ENCODE measurements around the gene TMEM143. TPM values are rescaled to one million over a fixed set of nuclear protein-coding genes. Genes with fewer than 3 reads are reported as not detected.

Gene TMEM143
- total and polyA plus RNA-seq, 3 donors from 2014 or later = 5.0 to 22.9 (median 14.1) TPM

DNA sequence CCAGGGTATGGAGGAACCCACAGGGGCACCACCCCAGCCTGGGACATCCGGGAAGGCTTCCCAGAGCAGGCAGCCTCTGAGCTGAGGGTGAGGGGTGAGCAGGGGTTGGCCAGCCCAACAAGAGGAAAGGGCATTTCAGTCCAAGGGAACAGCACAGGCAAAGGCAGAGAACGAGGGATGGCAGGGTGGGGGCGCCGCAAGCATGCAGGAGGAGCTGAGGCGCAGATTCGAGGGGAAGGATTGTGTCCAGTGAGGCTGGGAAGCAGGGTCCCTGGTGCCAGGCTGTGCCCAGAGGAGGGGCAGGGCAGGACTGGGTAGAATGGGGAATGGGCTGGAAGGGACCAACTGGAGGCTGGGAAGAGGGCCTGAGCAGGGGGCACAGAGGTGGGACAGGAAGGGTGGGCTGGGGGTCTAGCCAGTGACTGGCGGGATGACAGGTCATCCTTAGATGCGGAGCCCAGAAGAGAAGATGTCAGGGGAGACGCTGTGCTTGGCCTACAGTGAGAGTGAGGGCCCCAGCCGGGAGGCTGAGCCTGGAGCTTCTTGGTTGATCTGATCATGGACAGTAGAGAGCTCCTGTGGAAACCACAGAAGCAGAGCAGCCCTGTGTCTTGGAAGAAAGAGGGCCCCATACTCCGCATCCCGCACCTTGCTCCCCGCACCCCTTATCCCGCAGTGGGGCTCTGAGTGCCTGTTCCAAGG lies 24.8 kb downstream of the TMEM143 start:
- Histone ChIP-seq H3K9me3 (no peaks in the 10 kb centered on the region), H3K4me1 (no peaks in the 10 kb centered on the region), H3K4me3 (no peak overlapping the region), H3K27me3 (no peaks in the 10 kb centered on the region), H3K36me3 (ENCODE audit: low read depth, missing control alignments) (no peaks in the 10 kb centered on the region), H3K27ac (no peak overlapping the region)
- intact Hi-C loops (cut with DNase I; ENCODE audit: low total_unique reads) = no loop called here
- DNase-seq = no peak
- WGBS, 2 donors = 93% methylated on average over 12 to 14 of the region's 14 CpGs
- TF ChIP-seq, protein P1, sequence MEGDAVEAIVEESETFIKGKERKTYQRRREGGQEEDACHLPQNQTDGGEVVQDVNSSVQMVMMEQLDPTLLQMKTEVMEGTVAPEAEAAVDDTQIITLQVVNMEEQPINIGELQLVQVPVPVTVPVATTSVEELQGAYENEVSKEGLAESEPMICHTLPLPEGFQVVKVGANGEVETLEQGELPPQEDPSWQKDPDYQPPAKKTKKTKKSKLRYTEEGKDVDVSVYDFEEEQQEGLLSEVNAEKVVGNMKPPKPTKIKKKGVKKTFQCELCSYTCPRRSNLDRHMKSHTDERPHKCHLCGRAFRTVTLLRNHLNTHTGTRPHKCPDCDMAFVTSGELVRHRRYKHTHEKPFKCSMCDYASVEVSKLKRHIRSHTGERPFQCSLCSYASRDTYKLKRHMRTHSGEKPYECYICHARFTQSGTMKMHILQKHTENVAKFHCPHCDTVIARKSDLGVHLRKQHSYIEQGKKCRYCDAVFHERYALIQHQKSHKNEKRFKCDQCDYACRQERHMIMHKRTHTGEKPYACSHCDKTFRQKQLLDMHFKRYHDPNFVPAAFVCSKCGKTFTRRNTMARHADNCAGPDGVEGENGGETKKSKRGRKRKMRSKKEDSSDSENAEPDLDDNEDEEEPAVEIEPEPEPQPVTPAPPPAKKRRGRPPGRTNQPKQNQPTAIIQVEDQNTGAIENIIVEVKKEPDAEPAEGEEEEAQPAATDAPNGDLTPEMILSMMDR (IDR thresholded peaks at IDR 0.05) = no peak
- no peak for TF ChIP-seq POLR2A (IDR thresholded peaks at IDR 0.05)

DNA sequence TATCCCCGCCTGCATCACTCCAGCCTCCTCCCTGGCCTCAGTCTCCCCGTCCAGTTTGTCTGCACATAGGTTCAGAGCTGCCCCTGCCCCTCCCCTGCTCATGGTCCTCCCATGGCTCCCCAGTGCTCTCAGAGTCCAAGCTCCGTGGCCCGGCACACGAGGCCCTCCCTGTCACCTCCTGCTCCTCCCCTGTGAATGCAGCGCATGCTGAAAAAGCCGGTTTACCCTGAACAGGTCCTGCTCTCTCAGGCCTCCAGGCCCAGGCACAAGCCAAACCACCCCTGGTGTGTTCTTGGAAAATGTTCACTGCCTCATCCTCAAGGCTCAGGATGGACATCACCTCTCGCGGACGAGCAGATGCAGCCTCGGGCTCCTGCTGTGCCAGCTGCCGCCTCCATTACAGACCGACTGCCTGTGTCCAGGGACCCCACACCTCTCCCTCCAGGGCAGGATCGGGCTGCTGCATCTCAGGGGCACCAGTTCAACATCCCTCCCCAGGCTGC lies 25.4 kb downstream of the TMEM143 start:
- intact Hi-C loops (cut with DNase I; ENCODE audit: low total_unique reads) = no loop called here
- no peak for DNase-seq
- Histone ChIP-seq H3K4me1 (no peaks in the 10 kb centered on the region), H3K4me3 (no peak overlapping the region), H3K27me3 (no peaks in the 10 kb centered on the region), H3K27ac (no peak overlapping the region), H3K9me3 (no peaks in the 10 kb centered on the region), H3K36me3 (ENCODE audit: low read depth, missing control alignments) (no peaks in the 10 kb centered on the region)
- TF ChIP-seq, protein P1 (IDR thresholded peaks at IDR 0.05) = no peak
- no peak for TF ChIP-seq POLR2A (IDR thresholded peaks at IDR 0.05)
- 88 to 93% methylated on average over 11 to 14 of the region's 14 CpGs for WGBS, 2 donors

DNA sequence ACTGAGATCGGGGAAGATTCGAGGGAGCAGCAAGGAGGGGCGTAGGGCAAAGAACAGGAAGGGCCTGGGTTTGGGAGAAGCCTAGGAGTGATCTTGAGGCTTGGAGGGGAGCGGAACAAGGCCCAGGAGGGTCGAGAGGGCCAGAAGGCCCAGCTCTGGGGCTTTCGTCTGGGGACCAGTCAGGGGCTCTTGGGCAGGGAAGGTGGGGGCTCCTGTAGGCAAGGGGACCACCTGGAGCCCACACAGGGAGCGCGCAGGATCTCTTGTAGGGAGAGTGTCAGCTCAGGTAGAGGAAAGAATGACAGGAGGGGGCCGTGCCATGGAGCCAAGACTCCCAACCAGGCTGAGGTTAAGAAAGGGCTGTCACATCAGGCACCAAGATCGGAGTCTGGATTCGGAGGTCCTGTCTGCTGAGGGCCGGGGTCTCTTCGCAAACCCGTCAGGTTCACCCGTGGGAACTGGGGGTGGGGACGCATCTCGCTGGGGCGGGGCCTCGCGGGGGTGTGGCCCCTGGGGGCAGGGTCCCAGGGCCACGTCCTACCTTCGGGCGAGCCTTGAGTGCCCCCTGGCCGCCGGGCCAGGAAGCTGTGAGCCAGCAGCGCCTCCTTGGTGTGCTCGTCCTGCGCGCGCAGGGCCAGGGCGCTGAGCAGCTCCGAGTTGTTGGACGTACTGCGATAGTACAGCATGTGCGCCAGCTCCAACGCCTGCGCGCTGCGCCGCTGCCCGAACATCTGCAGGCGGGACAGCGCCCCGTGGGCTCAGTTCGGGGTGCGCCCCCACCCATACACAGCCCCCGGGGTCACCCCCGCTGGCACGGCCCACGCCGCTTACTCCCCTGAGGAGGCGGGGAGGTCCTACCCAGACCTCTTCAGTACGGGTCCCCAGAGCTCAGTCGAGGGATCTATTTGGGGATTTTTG lies 30.0 kb downstream of the TMEM143 start:
- 10 to 11% methylated on average over 23 to 43 of the region's 54 CpGs for WGBS, 2 donors
- Histone ChIP-seq H3K4me1 (peaks cover 10% of the 10 kb centered on the region), H3K27me3 (no peaks in the 10 kb centered on the region), H3K9me3 (no peaks in the 10 kb centered on the region), H3K4me3 (peak overlapping the region; percentile 22 to 47), H3K36me3 (ENCODE audit: low read depth, missing control alignments) (no peaks in the 10 kb centered on the region), H3K27ac (peak overlapping the region; percentile 84 to 90)
- intact Hi-C loops (cut with DNase I; ENCODE audit: low total_unique reads) = no loop called here
- peak; percentile 95 for DNase-seq
- TF ChIP-seq POLR2A (IDR thresholded peaks at IDR 0.05) = no peak
- TF ChIP-seq, protein P1 (IDR thresholded peaks at IDR 0.05) = peak; percentile 65 to 73 (median 70)

DNA sequence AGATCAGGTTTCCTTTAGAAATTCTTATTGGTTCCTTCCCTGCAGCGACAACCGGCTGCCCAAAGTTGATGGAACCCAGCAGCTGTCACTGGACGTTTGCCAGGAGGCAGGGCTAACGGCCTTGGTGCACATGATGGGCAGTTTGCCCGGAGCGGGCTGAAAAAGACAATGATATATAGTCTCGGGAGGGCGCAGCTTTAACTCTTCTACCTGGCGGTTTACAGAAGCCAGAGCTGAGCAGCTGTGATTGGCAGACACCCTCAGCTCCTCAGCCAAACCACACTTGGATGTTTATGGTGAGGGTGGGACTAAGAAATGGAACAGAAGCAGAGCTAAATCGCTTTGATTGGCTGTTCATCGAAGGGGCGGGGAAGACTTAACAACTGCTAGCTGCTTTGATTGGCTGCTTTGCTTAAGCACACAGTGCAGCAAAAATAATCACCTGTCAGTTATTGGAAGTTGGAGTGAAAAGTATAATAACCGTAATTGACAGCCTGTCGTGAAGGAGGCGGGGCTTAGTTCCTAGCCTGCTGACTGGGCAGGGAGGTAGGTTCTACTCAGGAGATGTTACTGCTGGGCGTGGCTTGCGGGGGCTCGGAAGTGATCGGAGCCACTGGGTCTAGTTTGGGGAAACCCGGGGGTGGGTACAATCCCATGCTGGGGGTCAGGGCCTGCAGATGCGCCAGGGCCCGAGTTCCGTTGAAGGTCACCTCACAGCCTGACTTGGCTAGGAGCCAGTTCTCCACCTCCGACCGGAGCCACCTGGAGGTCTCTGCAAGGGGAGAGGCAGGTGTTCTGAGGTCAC lies 30.9 kb downstream of the TMEM143 start:
- 6% methylated on average over 25 of the region's 25 CpGs for WGBS, 2 donors
- DNase-seq = peak; percentile 95
- Histone ChIP-seq H3K4me3 (peak overlapping the region; percentile 22 to 47), H3K27me3 (no peaks in the 10 kb centered on the region), H3K36me3 (ENCODE audit: low read depth, missing control alignments) (no peaks in the 10 kb centered on the region), H3K4me1 (peaks cover 10% of the 10 kb centered on the region), H3K27ac (peak overlapping the region; percentile 84 to 90), H3K9me3 (no peaks in the 10 kb centered on the region)
- intact Hi-C loops (cut with DNase I; ENCODE audit: low total_unique reads) = no loop called here
- TF ChIP-seq, protein P1 (IDR thresholded peaks at IDR 0.05) = no peak
- no peak for TF ChIP-seq POLR2A (IDR thresholded peaks at IDR 0.05)
